ENCODE data around the gene DNLZ.

DNLZ gene

GRCh38 chr9:136342181-136343120, 21.1 kb downstream of the DNLZ start:
- FAIRE-seq = no peak

GRCh38 chr9:136341769-136342168, 21.8 kb downstream of the DNLZ start:
- no peak for FAIRE-seq

DNA sequence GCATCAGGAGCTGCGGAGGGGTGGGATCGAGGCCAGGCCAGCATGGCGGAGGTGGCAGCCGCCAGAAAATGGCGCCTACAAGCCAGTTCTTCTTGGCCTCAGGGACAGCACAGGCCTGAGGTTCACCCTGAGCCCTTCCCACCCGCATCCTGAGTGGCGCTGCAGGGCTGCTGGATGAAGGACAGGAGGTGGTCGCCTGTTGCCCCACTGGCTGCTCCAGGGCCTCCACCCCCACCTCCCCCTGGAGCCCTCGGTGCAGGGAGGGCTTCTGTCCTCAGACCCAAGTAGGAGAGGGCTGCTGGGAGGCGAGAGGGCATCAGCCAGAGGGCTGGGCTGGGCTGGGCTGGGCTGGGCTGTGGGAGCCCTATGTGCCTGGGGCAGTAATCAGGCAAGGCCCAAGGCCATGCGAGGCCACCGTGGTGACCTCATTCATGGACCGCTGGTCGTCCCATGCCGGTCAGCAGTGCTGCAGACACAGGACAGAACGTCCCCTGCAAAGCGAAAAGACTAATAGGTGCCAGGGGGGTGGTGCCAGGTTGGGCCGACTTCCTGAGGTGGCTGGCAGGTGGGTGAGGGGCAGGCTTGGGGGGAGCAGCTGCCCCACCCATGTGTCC, 22.4 kb downstream of the DNLZ start:
- no peak for FAIRE-seq

DNA sequence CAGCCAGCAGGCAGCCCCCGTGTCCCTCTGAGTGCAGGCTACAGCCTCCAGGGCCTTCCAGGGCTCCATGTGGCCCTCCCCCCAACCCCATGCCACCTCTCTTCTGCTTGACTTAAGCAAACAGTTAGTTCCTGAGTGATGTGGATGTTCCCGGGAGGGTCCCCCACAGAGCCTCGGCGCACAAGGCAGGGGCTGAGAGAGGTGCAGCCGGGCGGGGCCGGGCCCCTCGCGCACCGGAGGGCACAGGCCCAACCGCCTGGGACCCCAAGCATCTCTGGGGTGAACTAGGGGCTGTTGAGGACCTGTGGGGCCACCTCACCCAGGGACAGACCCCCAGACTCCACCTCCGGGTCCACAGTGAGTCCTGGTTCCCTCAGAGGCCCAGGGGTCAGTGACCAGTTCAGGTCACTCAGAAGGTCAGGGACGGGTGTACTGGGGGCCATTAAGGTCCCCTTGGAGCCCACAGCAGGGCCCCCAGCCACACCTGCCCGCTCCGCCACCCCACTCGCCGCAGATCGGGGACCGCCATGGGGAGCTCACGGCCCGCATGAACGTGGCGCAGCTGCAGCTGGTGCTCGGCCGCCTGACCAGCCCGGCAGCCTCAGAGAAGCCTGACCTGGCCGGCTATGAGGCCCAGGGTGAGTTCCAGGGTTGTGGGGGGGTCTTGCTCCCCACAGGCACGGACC, 23.0 kb downstream of the DNLZ start:
- no peak for FAIRE-seq

GRCh38 chr9:136339958-136340310, 23.6 kb downstream of the DNLZ start:
- FAIRE-seq = no peak

GRCh38 chr9:136339173-136339957, 24.2 kb downstream of the DNLZ start:
- no peak for FAIRE-seq

- FAIRE-seq = no peak
These were observed 25.0 kb downstream of the DNLZ start for GRCh38 chr9:136338511-136338910.

DNA sequence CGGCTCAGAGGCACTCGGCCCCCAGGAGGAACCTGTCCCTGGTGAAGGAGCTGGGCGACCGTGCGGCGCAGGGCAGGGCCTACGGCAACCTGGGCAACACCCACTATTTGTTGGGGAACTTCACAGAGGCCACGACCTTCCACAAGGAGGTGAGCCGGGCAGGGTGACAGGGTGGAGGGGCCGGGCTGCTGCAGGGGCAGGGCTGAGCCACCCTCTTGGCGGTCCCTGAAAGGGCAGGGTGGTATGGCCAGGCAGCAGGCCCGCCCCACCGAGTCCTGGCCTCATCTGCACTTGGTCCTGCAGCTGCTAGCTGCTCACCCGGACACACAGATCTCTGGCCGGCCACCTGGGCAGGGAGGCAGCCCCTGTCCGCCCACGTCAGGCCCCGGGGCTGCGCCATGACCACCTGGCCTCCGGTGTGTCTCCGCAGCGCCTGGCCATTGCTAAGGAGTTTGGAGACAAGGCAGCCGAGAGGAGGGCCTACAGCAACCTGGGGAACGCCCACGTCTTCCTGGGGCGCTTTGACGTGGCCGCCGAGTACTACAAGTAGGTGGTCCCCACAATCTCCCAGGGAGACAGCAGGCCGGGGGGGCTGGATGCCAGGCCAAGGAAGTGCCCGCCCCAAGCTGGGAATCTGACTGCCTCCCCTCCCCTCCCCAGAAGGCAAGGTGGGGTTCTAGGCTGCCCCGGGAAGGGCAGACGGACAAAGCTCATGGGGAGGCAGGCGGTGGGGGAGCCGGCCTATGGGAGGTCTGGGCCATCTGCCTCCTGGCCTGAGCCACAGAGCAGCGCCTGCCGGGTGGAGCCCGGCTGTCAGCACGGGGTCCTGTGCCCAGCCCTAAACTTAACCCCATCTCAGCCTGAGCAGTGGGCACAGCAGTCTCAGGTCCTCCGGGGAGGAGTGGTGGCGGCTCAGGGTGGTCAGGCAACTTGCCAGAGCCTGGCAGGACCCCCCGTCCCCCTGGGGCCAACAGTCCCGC, 25.8 kb downstream of the DNLZ start:
- no peak for FAIRE-seq

DNA sequence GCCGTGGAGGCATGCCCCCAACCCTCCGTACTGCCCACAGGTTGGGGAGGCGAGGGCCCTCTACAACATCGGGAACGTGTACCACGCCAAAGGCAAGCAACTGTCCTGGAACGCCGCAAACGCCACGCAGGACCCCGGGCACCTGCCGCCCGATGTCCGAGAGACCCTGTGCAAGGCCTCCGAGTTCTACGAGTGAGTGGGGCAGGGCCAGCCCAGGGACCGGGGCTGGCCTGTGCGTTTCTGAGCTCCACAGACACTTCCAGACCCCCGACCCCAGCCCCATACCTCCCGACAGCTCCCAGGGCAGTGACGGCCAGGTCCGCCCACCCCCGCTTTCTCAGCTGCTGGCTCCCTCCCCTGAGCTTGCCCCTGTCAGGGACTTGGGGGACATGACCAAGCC, 26.7 kb downstream of the DNLZ start:
- FAIRE-seq = no peak

DNA sequence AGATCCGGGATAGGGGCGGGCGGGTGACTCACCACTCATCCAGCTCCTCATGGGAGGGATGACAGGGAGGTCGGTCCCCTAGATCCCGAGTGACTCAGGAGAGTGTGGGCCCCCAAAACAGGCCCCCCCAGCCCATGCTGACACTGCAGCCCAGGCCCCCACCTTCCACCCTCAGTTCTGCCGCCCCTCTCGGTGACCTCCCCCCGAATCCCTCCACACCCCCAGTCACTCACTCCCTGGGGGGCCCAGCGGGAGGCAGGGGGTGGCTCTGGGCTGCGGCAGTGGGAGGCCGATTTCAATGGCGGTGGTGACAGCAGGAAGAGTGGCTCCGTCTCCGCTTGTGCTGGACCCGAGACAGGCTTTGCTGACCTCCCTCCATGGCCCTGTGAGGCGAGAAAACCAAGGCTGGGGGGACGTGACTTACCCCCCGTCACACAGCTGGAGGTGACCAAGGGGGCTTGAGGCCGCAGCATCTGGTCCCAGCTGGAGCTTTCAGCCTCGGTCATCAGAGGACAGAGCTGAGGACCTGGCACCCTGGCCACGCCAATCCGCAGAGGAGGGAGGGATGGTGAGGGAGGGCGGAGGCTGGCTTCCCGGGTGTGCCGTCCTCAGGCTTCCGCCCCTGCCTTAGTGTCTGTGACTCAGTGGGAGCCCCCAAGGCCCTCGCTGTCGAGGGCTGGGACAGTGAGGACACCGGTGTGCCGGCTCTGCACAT, 27.2 kb downstream of the DNLZ start:
- no peak for FAIRE-seq

DNA sequence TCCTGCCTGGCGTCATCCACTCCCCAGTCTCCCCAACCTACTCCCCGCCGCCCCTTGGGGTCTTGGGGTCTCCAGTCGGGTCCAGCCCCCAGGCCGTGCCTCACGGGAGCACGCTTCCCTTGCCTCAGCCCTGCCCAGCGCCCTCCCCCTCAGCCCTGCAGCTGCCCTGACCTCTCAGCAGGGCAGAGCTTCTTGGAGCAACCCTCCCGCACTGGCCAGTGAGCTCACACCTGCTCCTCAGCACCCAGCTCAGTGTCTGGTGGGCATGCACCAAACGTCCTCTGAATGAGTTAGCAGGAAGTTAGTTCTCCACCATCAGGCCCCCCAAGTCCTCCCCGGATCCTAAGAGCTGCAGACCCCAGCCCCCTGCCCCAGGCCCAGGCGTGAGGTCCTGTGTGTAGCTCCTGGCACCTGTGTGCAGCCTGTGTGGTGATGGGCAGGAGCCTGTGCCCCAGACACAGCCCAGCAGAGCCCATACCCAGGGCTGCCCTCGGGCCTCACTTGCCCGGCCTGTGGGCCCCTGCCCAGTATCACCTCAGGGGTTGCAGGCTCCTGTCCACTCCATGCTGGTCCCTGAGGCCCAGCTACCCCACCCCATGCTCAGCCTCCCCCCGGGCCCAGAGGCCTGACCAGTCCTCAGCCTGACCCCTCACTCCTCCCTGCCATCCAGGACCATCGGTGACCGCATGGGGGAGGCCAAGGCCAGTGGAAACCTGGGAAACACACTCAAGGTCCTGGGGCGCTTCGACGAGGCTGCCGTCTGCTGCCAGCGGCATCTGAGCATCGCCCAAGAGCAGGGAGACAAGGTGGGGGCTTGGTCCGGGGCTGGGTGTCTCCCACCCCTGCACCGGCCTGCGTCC, 28.0 kb downstream of the DNLZ start:
- no peak for FAIRE-seq

- FAIRE-seq = no peak
These were observed 29.0 kb downstream of the DNLZ start for GRCh38 chr9:136334541-136334940.

GRCh38 chr9:136333486-136333885, 30.1 kb downstream of the DNLZ start:
- no peak for FAIRE-seq

- no peak for FAIRE-seq
These were observed 30.5 kb downstream of the DNLZ start for GRCh38 chr9:136333045-136333444.

GRCh38 chr9:136332482-136332983, 31.0 kb downstream of the DNLZ start:
- FAIRE-seq = no peak

GRCh38 chr9:136331556-136332481, 31.7 kb downstream of the DNLZ start:
- FAIRE-seq = no peak

DNA sequence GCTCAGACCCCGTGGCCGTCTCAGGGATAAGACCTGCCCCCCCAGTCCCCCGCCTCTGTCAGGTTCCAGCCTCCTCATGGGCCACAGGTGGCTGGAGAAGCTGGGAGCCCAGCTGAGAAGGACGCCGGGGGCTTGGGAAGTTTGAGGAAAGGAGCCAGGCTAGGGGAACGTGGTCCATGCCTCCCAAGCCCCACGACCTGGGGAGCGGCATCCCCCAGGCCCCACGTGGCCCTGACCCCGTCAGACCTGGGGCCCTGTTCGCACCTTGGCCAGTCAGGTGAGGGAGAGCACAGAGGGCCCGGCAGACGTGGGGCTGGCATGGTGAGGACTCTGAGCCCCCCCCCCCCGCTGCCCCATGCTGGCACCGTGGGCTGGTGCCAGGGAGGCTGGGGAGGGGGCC, 32.5 kb downstream of the DNLZ start:
- FAIRE-seq = no peak

- FAIRE-seq = no peak
These were observed 33.0 kb downstream of the DNLZ start for GRCh38 chr9:136330406-136330990.
